Lung (tissue), 12 donors: ENCODE measurements around the gene PLXDC1. TPM values are rescaled to one million over a fixed set of nuclear protein-coding genes. Genes with fewer than 3 reads are reported as not detected.

Experiments used
- ATAC-seq: fragments of 200-7000 bp; cut with Tn5 transposase; one replicate; pipeline ENCODE4 v1.9.1; 2020; ENCODE audit warnings: moderate number of reproducible peaks; ENCODE audit not compliant: insufficient read depth, low FRiP score
- DNase-seq, 3 donors: peaks; one replicate each; pipeline ENCODE4 v3.0.0-alpha.2; 2013 to 2017
- H3K27ac ChIP-seq, 2 donors: one replicate each; pipeline ENCODE4 v1.5.1; 2013; ENCODE audit warnings: mild to moderate bottlenecking in 2 of 2, moderate library complexity in 2 of 2, control low read depth in 1 of 2, inconsistent platforms in 1 of 2, low read depth in 1 of 2, low read length in 1 of 2
- H3K27me3 ChIP-seq, 3 donors: one replicate each; pipeline ENCODE4 v1.5.1; 2013; ENCODE audit warnings: low read length in 2 of 3; ENCODE audit not compliant: control insufficient read depth in 3 of 3, insufficient read depth in 3 of 3
- H3K36me3 ChIP-seq, 4 donors: one replicate each; pipeline ENCODE4 v1.5.1; 2013; ENCODE audit warnings: low read length in 4 of 4, mild to moderate bottlenecking in 1 of 4, moderate library complexity in 1 of 4; ENCODE audit not compliant: control insufficient read depth in 4 of 4, insufficient read depth in 4 of 4
- H3K4me1 ChIP-seq, 5 donors: one replicate each; pipeline ENCODE4 v1.5.1; 2013; ENCODE audit warnings: low read length in 5 of 5, mild to moderate bottlenecking in 2 of 5, moderate library complexity in 1 of 5; ENCODE audit not compliant: control insufficient read depth in 5 of 5, insufficient read depth in 5 of 5
- H3K4me3 ChIP-seq: one replicate; pipeline ENCODE4 v1.5.1; 2013; ENCODE audit warnings: mild to moderate bottlenecking, control low read depth, moderate library complexity
- H3K9ac ChIP-seq, 2 donors: one replicate each; pipeline ENCODE4 v1.5.1; 2013; ENCODE audit warnings: low read length in 2 of 2, control low read depth in 1 of 2; ENCODE audit not compliant: insufficient read depth in 1 of 2
- H3K9me3 ChIP-seq, 4 donors: one replicate each; pipeline ENCODE4 v1.5.1; 2013; ENCODE audit warnings: low read length in 3 of 4, mild to moderate bottlenecking in 1 of 4, moderate library complexity in 1 of 4; ENCODE audit not compliant: control insufficient read depth in 4 of 4, insufficient read depth in 3 of 4
- WGBS, 2 donors: extraction: QIAGEN DNeasy Blood & Tissue Kit; methylation state at CpG; one replicate each; pipeline ENCODE4 v1.1.7; 2013; 5-methylcytosine and 5-hydroxymethylcytosine counted together
- polyA plus RNA-seq, 2 donors: library from polyadenylated mRNA; stranded (reverse); fragments of 200-250 nt; gene quantifications; one replicate each; pipeline ENCODE4 v1.2.1, GENCODE V29; 2013
- total RNA-seq, 2 donors: library from RNA; depleted of rRNA in 1 of 2; stranded (reverse); fragments of >200 nt in 1 of 2; gene quantifications; one replicate each; pipeline ENCODE4 v1.2.1, GENCODE V29; 2014 to 2021
- TF ChIP-seq, protein P1 (sequence below): IDR thresholded peaks from 2 replicates; pipeline ENCODE4 v1.5.1; 2012; ENCODE audit warnings: mild to moderate bottlenecking; ENCODE audit errors: control extremely low read depth, extremely low read depth
- donor health status: control.
- donor health status: control.
- donor health status: Bipolar disorder and iron deficiency.
- donor health status: healthy.
- donor health status: DM: yes; HTN: yes; CAD: no.

Gene PLXDC1
- total and polyA plus RNA-seq, 4 donors: 1.7 to 7.3 (median 5.4) TPM

DNA sequence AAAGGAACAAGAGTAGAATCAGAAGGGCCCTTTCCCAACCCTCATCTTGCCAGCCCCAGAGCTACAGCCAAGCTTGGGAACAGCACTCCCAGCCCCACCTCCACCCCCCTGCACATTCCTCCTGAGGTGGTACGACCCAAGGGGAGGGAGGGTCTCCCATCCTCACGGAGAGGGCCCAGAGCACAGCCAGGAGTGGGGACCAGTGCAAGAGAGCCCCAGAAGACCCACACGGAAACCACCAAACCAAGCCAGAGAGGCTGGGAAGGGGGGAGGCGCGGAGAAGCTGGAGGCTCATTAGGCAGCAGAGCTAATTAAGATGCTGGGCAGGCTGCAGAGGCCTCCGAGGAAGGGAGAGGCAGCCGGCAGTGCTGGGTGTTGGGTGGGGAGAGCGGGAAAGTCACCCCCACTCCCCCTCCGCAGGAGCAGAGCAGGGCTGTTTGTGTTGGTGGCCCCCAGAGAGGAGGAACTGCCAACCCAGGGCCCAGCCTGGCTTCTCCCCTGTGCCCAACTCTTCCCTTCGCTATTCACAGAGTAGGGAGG, 43.6 kb upstream of the PLXDC1 start:
- no peaks in the 10 kb centered on the region for H3K27me3 ChIP-seq
- H3K36me3 ChIP-seq: peaks cover 0 to 25% (median 7%) of the 10 kb centered on the region in 4 donors
- ATAC-seq (no peak), DNase-seq (no peak)
- TF ChIP-seq, protein P1, sequence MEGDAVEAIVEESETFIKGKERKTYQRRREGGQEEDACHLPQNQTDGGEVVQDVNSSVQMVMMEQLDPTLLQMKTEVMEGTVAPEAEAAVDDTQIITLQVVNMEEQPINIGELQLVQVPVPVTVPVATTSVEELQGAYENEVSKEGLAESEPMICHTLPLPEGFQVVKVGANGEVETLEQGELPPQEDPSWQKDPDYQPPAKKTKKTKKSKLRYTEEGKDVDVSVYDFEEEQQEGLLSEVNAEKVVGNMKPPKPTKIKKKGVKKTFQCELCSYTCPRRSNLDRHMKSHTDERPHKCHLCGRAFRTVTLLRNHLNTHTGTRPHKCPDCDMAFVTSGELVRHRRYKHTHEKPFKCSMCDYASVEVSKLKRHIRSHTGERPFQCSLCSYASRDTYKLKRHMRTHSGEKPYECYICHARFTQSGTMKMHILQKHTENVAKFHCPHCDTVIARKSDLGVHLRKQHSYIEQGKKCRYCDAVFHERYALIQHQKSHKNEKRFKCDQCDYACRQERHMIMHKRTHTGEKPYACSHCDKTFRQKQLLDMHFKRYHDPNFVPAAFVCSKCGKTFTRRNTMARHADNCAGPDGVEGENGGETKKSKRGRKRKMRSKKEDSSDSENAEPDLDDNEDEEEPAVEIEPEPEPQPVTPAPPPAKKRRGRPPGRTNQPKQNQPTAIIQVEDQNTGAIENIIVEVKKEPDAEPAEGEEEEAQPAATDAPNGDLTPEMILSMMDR: no peak
- H3K27ac ChIP-seq: peak overlapping the region in 1 of 2 donors; percentile 82
- no peak overlapping the region for H3K9ac ChIP-seq
- no peaks in the 10 kb centered on the region for H3K9me3 ChIP-seq
- 61 to 87% methylated on average over 10 of the region's 10 CpGs for WGBS, 2 donors
- peaks cover 0 to 37% (median 9%) of the 10 kb centered on the region in 5 donors for H3K4me1 ChIP-seq
- no peak overlapping the region for H3K4me3 ChIP-seq

DNA sequence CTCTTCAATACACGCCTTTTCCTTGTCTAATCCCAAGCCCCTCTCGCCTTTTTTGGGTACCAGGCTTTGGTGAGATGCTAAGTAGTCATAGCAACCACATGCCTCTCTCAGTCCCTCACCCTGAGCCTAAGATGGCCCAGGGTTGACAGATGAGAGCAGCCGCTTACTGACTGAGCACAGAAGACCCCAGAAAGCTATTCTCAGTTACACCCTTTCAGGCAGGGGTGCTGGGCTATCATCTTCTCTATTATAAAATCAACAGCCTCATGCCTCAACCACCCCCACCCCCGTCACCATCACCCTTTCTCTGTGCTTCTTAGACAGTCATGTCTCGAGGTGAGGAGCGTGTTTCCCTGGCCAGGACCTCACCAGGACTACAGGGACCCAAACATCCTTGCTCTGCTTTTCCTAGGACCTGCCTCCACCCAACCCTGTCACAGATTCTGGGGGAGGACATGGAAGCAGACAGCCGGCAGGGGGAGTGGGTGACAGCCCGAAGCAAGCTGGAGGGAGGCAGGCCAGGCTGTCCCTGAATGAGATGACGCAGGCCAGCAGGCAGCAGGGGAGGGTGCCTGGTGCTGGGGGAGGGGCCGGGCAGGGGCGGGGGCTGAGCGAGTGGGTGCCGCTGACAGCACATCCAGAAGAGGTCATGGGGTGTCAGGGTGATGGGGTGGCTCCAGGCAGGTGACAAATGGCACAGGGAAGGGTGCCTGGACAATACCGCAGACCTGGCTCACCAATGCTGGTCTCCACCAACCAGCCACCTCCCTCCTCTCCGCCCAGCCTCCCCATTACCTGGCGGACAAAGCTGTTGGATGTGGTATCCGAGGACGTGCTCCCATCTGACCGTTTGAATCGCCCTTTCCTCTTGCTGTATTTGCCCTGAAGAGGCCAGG, 42.9 kb upstream of the PLXDC1 start:
- Histone ChIP-seq H3K27me3 (no peaks in the 10 kb centered on the region), H3K9me3 (no peaks in the 10 kb centered on the region), H3K36me3 (peaks cover 0 to 25% (median 7%) of the 10 kb centered on the region in 4 donors), H3K4me3 (no peak overlapping the region), H3K4me1 (peaks cover 0 to 33% (median 9%) of the 10 kb centered on the region in 5 donors), H3K27ac (peak overlapping the region in 1 of 2 donors; percentile 82), H3K9ac (no peak overlapping the region)
- TF ChIP-seq, protein P1: no peak
- ATAC-seq (no peak), DNase-seq (peak; percentile 58 to 71 (median 61))
- 64 to 80% methylated on average over 20 of the region's 20 CpGs for WGBS, 2 donors

- ATAC-seq (no peak), DNase-seq (no peak)
- 83% methylated on average over 10 of the region's 10 CpGs for WGBS, 2 donors
- H3K9me3 ChIP-seq: no peaks in the 10 kb centered on the region
- H3K27me3 ChIP-seq: no peaks in the 10 kb centered on the region
- peaks cover 0 to 25% (median 9%) of the 10 kb centered on the region in 4 donors for H3K36me3 ChIP-seq
- peaks cover 0 to 30% (median 9%) of the 10 kb centered on the region in 5 donors for H3K4me1 ChIP-seq
- no peak overlapping the region for H3K27ac ChIP-seq
- H3K4me3 ChIP-seq: no peak overlapping the region
- H3K9ac ChIP-seq: no peak overlapping the region
- TF ChIP-seq, protein P1: no peak
Measured at GRCh38 chr17:39193346-39193745, 41.9 kb upstream of the PLXDC1 start.
